ENCODE measurements around the gene ANKH. TPM values are rescaled to one million over a fixed set of nuclear protein-coding genes. Genes with fewer than 3 reads are reported as not detected.
"Not testable (repeated sequence)": the region's sequence is repeated elsewhere in the genome, so short reads cannot be mapped to it uniquely, and the experiment has no call there.

Gene ANKH
- total RNA-seq, 1 donor from 2014 or later = 39.1 TPM

- no peak for DNase-seq (ENCODE audit: low spot score in 2 of 2, unreplicated experiment in 2 of 2)
- no peak for TF ChIP-seq CTCF (IDR thresholded peaks at IDR 0.05; ENCODE audit: unreplicated experiment)
- Mint-ChIP-seq H3K27ac (no peak overlapping the region), H3K27me3 (ENCODE audit: low read depth) (peaks cover 1% of the 10 kb centered on the region), H3K4me3 (no peak overlapping the region), H3K4me1 (peaks cover 7% of the 10 kb centered on the region), H3K9me3 (no peaks in the 10 kb centered on the region), H3K36me3 (peaks cover 2% of the 10 kb centered on the region)
Observed at GRCh38 chr5:14840624-14841023, 31.0 kb downstream of the ANKH start.

DNA sequence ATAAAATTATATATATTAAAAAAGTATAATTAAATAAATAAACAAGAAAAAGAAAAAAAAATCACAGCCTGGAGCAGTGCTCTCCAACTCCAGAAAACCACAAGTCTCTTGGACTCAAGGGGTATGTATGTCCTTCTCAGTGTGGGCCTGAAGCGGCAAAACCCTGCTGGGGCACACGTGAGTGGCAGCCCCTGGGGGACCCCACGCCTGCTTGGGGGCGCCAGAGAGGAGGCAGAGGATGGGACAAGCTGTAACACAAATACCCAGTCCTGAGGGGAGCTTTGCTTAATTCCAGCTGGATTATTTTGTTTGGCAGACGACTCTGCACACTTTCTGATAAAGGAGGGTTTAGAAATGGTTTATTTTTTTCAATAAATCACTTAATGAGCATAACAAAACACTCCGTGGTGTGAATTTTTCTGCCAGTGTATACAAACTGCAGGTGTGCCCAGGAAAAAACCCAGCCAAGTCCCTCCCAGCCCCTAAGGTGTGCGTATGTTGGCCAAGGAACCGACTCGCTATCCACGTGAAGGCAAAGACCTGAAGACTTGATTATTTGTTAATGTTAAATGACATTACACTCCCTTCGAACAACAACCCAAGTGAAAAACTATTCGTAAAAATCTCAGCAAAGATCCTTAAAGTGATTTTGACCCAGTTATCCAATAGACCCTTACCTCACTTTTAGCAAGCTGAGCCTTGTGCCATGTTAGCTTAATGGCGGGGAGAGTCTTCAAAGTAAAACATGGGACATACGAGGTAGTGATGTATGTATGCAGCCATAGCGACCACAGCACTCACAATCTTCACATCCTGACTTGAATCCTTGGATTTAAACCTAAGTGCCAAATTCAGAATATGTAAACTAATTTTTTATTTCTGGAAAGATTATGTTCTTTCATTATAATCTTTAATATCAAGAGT lies 32.9 kb downstream of the ANKH start:
- DNase-seq (ENCODE audit: low spot score in 2 of 2, unreplicated experiment in 2 of 2) = no peak
- Mint-ChIP-seq H3K9me3 (no peaks in the 10 kb centered on the region), H3K36me3 (peaks cover 2% of the 10 kb centered on the region), H3K27ac (no peak overlapping the region), H3K4me1 (peaks cover 2% of the 10 kb centered on the region), H3K27me3 (ENCODE audit: low read depth) (peaks cover 1% of the 10 kb centered on the region), H3K4me3 (no peak overlapping the region)
- TF ChIP-seq CTCF (IDR thresholded peaks at IDR 0.05; ENCODE audit: unreplicated experiment) = no peak

DNA sequence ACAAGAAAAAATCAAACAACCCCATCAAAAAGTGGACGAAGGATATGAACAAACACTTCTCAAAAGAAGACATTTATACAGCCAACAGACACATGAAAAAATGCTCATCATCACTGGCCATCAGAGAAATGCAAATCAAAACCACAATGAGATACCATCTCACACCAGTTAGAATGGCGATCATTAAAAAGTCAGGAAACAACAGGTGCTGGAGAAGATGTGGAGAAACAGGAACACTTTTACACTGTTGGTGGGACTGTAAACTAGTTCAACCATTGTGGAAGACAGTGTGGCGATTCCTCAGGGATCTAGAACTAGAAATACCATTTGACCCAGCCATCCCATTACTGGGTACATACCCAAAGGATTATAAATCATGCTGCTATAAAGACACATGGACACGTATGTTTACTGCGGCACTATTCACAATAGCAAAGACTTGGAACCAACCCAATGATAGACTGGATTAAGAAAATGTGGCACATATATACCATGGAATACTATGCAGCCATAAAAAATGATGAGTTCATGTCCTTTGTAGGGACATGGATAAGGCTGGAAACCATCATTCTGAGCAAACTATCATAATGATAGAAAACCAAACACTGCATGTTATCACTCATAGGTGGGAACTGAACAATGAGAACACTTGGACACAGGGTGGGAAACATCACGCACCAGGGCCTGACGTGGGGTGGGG lies 34.0 kb downstream of the ANKH start:
- H3K4me3 Mint-ChIP-seq; H3K27ac Mint-ChIP-seq; H3K27me3 Mint-ChIP-seq (ENCODE audit: low read depth); H3K9me3 Mint-ChIP-seq; H3K36me3 Mint-ChIP-seq; H3K4me1 Mint-ChIP-seq; DNase-seq (ENCODE audit: low spot score in 2 of 2, unreplicated experiment in 2 of 2): not testable (repeated sequence)

DNA sequence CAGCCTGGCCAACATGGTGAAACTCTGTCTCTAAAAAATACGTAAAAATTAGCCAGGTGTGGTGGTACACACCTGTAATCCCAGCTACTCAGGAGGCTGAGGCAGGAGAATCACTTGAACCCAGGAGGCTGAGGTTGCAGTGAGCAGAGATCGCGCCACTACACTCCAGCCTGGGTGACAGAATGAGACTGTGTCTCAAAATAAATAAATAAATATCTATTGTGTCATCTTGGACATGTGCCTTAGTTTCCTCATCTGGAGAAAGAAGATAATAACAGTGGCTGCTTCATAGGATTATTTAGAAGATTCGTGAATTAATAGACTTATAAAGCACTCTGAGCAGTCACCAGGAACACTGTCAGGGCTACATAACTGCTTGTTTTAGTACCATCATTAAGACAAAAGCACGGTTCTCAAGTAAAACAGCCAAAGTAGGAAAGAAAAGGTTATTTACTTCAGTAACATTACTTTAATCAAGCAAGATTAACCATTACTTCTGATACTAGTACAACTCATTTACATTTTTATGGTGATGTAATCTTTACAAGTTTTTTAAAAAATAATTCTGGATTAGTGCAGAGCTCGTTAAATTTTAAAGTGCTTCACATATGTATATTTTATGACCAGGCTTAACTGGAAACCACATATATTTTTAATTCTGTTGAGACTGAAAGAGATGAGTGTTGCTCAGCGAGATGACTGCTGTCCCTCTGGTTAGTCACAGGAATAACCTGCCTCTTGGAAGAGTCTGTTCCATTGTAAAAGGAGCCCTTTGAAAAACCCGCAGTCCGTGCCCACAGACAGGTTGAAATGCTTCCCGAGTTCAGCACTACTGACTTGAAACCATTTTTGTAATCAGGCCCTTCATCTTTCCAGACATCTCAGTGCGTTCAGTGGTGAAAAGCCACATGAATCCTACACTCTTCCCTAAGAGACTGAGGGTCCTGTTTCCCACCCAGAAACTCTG lies 36.7 kb downstream of the ANKH start:
- TF ChIP-seq CTCF (IDR thresholded peaks at IDR 0.05; ENCODE audit: unreplicated experiment) = no peak
- H3K9me3 Mint-ChIP-seq = no peaks in the 10 kb centered on the region
- peaks cover 2% of the 10 kb centered on the region for H3K36me3 Mint-ChIP-seq
- H3K4me3 Mint-ChIP-seq = no peak overlapping the region
- no peaks in the 10 kb centered on the region for H3K27me3 Mint-ChIP-seq (ENCODE audit: low read depth)
- no peaks in the 10 kb centered on the region for H3K4me1 Mint-ChIP-seq
- no peak for DNase-seq (ENCODE audit: low spot score in 2 of 2, unreplicated experiment in 2 of 2)
- H3K27ac Mint-ChIP-seq = no peak overlapping the region

DNA sequence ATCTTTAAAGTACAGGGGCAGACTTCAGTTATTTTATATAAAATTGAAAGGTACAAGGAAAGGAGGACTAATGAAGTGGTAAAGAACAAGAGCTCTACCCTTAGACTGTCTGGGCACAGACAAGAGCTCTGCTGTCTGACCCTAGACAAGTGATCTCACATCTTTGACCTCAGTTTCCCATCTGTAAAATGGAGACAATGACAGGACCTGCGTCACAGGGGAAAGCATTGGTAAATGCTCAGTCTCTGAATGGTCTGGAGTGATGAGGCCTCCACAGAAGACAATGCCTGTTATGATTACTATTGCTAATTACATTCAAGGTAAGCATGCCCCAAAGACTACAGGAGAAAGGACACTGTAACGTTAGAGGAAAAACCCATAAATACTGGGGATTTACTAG lies 37.5 kb downstream of the ANKH start:
- Mint-ChIP-seq H3K9me3 (no peaks in the 10 kb centered on the region), H3K27me3 (ENCODE audit: low read depth) (no peaks in the 10 kb centered on the region), H3K4me1 (no peaks in the 10 kb centered on the region), H3K27ac (no peak overlapping the region), H3K36me3 (peaks cover 2% of the 10 kb centered on the region), H3K4me3 (no peak overlapping the region)
- no peak for DNase-seq (ENCODE audit: low spot score in 2 of 2, unreplicated experiment in 2 of 2)
- TF ChIP-seq CTCF (IDR thresholded peaks at IDR 0.05; ENCODE audit: unreplicated experiment) = no peak
